NCI-H1105 treated with DMSO at 0.1 percent for 48 hours (cell line): ENCODE data around the gene KRTAP12-3.
"Not testable (repeated sequence)": the region's sequence is repeated elsewhere in the genome, so short reads cannot be mapped to it uniquely, and the experiment has no call there.

Experiments
- DNase-seq: peaks from one replicate; lab custom pipeline; 2025; lab: John Stamatoyannopoulos, UW

Gene KRTAP12-3

DNA sequence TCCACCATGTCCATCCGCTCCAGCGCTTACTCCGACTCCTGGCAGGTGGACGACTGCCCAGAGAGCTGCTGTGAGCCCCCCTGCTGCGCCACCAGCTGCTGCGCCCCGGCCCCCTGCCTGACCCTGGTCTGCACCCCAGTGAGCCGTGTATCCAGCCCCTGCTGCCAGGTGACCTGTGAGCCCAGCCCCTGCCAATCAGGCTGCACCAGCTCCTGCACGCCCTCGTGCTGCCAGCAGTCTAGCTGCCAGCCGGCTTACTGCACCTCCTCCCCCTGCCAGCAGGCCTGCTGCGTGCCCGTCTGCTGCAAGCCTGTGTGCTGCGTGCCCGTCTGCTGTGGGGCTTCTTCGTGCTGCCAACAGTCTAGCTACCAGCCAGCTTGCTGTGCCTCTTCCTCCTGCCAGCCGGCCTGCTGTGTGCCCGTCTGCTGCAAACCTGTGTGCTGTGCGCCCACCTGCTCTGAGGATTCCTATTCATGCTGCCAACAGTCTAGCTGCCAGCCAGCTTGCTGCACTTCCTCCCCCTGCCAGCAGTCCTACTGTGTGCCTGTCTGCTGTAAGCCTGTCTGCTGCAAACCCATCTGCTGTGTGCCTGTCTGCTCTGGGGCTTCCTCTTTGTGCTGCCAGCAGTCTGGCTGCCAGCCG is 30.4 kb upstream of the KRTAP12-3 start:
- DNase-seq, result not testable (repeated sequence)

DNA sequence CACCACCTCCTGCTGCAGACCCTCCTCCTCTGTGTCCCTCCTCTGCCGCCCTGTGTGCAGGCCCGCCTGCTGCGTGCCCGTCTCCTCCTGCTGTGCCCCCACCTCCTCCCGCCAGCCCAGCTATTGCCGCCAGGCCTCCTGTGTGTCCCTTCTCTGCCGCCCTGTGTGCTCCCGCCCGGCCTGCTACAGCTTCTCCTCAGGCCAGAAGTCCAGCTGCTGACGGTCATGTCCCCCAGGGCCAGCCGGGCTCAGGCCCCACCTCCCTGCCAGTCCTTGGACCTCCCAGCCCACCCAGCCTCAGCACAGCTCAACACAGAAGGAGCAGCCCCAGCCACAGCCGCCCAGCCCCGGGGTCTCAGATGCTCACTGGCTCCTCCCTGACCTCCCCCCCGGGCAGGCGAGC is 29.9 kb upstream of the KRTAP12-3 start:
- not testable (repeated sequence) for DNase-seq

DNA sequence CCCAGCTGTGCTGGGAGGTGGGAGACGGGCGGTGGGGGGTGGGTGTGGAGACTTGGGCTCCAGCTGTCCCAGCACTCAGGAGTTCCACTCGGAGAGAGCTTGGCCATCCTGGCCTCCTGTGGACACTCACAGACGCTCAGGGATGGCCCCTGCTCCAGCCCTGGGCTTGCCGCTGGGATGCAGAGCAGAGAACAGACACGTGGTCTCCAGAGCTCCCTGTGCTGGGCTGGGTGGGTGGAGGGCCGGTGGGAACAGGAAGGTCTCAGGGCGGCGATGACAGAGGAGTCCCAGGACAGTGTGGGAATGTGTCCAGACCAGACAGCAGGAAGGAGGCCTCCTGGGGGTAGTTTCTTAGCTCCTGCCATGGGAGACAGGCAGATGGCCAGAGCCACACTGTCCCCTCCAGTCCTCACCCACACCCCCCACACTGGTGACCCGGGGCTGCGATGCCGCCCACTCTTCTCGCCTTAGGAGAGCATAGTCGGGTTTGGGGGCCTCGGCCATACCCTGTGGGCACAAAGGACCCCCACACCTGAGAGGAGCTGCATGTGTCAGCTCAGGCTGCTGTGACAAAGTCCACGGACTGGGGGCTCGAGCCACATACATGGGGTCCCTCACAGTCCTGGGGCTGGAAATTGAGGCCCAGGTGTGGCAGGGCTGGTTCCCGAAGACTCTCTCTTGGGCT is 28.9 kb upstream of the KRTAP12-3 start:
- DNase-seq, result no peak

DNA sequence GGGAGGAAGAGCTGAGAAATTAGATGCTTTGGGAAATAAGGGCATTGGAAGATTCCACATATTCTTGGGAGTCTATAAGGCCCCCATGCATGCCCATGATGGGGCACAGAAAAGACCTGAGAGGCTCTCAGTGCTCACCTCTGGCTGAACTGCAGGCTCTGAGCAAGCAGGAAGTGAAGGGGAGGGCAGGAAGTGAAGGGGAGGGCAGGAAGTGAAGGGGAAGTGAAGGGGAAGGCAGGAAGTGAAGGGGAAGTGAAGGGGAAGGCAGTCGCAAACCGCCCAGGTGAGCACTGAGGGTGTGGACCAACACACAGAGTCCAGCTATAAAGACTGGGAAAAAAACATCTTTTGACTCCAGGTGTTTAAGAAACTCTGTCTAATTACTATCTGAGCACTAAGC is 27.3 kb upstream of the KRTAP12-3 start:
- no peak for DNase-seq

DNA sequence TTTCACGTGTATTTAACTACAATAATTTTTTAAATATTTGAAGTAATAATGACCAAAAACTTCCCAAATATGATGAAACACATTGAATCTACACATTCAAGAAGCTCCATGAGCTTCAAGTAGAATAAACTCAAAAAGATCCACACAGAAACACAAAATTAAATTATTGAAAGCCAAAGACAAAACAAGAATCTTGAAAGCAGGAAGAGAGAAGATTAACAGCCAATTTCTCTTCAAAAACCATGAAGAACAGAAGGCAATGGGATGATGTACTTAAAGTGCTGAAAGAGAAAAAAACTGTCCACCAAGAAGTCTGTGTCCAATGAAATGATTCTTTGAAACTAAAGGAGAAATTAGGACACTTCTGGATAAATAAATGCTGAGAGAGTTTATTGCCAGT is 25.7 kb upstream of the KRTAP12-3 start:
- DNase-seq, result no peak

DNA sequence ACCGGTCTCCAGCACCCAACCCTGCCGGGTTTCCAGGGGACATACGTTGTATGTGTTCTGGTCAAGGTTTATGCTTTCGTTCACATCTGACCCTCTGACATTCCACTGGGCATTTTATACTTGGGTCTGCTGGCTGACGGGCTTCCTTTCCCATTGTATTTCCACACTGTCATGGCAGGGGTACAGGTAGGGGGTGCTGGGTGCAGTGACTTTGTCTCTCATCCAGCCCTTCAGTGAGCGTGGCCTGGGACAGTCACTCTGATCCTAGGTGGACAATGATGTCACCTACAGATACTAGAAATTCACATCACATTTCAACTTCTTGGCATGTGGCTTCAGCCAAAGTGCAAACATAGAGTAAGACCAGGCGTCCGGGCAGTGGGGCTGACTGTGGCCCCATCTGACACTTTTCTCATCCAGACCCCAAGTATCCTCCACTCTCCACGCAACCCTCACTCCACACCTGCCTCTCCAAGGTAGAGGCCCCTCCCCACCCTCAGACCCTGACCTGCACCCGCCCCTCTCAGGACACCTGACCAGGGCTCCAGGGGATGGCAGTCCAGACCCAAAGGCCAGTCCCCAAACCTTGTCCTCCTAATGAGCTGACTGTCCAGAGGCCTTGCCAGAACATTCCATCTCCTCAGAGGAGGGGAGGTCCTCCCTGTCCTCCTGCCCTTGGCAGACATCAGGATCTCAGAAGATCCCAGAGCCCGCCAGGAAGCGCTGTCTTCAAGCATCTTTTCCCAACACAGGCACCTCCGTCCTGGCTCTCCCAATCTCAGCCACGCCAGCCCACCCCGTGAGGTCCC is 21.3 kb upstream of the KRTAP12-3 start:
- DNase-seq, result no peak

DNA sequence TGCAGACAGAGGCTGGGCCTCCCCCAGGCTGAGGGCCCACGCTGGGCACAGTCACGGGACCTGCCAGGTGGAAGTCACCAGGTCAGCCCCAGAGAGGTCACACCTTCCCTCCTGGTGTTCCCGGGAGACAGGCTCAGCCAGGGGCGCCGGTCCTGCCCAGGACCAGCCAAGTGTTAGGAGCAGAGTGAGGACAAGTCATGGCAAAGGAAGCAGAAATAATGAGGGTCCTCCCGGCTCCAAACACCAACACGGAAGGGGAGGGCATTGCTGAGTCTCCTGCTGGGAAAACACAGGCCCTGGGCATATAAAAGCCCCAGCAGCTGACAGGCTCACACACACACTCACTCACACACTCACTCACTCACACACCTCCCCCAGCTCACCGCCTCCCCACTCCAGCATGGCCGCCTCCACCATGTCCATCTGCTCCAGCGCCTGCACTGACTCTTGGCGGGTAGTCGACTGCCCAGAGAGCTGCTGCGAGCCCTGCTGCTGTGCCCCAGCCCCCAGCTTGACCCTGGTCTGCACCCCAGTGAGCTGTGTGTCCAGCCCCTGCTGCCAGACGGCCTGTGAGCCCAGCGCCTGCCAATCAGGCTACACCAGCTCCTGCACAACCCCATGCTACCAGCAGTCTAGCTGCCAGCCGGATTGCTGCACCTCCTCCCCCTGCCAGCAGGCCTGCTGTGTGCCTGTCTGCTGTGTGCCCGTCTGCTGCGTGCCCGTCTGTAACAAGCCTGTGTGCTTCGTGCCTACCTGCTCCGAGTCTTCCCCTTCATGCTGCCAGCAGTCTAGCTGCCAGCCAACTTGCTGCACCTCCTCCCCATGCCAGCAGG is 20.5 kb upstream of the KRTAP12-3 start, which contains the start of gene KRTAP10-10:
Gene KRTAP10-10 (plus strand): TSS at position 339 of the 833 bp plus-strand sequence. CDS start 62 bp downstream, at position 401.
- DNase-seq, result no peak

DNA sequence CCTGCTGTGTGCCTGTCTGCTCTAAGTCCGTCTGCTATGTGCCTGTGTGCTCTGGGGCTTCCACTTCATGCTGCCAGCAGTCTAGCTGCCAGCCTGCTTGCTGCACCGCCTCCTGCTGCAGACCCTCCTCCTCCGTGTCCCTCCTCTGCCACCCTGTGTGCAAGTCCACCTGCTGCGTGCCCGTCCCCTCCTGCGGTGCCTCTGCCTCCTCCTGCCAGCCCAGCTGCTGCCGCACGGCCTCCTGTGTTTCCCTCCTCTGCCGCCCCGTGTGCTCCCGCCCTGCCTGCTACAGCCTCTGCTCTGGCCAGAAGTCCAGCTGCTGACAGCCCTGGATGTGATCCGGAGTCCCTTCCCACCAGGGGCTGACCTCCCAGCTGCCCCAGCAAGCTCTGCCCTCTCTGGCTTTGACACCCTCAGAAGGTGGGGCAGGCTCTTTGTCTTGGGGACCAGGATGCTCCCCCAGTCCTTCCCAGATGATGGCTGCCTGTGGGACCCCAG is 19.8 kb upstream of the KRTAP12-3 start:
- not testable (repeated sequence) for DNase-seq

DNA sequence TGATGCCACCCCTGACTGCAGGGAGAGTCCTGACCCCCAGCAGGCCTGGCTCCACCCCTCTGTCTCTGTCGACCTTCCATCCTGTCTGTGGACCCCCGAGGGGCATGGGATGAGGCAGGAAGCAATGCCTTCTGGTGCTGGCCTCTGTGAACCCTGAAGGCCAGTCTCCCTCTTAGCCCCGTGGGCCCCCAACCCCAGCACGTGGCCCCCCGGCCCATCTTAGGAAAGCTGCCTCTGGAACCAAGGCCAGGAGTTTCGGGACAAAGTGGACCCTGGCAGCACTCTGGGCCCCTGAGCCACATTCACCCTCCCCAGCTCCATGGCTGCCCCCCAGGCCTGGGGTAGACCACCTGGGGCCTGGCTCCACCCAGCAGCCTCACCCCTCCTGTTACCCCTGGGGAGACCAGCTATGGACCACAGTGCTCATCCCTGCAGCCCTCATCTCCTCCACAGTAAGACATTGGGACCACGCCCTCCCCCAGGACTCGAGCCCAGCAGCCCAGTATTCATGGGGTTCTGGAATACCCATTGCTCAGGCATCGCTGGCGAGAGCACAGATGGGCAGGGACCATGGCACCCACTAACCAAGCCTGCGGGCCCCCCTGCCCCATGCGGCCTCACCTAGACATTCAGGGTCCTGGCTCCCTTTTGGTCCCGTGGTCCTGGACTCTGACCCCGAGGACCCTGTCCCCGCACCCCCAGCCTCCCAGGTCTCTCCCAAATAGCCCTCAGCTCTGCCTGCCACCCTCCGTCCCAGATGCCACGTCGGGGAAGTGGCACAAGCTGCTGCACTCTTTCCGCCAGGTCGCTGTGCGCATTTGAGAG is 19.0 kb upstream of the KRTAP12-3 start:
- DNase-seq, result not testable (repeated sequence)

DNA sequence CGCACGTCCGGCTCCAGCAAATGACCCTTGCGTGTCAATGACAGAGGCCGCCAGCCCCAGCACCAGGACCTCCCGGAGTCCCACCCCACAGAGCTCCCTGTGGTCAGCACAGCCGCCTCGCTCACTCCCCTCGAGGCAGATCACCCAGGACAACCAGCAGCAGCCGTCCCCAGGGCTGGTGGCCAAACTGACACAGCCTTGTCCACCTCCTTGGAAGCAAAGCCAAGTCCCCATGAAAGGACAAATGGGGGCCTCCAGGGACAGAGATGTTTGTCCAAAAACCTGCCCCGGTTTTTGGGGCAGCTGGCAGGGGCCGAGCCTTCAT is 18.4 kb upstream of the KRTAP12-3 start:
- DNase-seq, result no peak

DNA sequence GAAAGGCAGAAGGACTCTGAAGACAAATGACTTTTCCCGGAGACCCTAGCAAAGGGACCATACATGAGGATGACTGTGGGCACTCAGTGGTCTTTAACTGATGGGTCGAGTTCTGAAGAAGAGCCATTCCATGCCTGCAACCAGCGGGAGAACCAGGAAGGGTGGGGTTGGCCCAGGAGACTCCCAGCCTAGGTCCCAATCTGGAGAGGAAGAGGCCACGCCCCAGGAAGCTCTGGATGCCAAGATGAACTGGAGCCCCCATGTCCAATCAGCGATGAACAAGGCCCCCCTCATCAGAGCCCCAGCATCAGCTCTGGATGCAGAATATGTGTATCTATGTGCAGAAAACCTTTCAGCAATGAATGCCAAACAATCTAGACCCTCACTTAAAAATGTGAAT is 17.0 kb upstream of the KRTAP12-3 start:
- DNase-seq, result no peak

DNA sequence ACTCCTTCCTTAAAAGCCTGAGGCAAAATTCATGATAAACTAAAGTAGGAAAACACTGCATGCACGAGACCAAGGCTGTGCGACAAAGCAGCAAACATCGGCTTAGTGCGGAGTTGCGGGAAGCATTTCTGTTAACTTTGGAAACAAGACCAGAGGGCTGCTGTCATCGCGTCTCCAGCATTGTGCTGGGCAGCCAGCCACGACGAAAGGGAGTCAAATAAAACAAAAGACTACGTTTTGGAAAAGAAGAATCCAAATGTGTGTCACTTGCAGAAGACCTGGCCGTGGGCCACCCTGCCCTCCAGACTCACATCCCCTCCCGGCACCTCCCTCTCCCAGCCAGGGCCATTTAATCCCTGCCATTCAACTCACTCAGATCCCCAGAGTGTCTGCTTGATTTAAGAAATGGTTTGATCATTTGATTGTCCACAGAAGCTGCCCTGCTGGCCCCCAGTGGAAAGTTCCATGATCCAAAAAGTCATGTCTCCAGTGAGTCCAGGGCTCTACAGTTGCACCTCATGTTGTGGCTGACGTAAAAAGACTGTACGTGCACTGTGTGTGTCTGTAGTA is 13.9 kb upstream of the KRTAP12-3 start:
- no peak for DNase-seq

DNA sequence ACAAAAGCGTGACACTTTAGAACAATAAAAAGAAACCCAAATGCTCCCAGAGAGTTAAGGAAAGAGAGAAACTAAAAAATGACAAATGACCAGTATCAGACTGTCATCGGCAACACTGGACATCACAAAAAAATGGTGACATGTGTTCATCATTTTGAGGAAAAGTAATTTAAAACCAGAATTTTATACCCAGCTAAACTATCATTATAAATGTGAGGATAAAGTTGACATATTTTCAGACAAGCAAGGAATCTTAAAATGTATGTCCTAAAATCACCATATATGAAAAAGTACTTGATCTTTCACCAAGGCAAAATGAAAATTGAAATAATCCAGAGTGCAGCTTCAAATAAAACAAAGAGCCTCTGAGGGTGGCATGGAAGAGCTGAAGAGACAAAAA is 12.9 kb upstream of the KRTAP12-3 start:
- no peak for DNase-seq

DNA sequence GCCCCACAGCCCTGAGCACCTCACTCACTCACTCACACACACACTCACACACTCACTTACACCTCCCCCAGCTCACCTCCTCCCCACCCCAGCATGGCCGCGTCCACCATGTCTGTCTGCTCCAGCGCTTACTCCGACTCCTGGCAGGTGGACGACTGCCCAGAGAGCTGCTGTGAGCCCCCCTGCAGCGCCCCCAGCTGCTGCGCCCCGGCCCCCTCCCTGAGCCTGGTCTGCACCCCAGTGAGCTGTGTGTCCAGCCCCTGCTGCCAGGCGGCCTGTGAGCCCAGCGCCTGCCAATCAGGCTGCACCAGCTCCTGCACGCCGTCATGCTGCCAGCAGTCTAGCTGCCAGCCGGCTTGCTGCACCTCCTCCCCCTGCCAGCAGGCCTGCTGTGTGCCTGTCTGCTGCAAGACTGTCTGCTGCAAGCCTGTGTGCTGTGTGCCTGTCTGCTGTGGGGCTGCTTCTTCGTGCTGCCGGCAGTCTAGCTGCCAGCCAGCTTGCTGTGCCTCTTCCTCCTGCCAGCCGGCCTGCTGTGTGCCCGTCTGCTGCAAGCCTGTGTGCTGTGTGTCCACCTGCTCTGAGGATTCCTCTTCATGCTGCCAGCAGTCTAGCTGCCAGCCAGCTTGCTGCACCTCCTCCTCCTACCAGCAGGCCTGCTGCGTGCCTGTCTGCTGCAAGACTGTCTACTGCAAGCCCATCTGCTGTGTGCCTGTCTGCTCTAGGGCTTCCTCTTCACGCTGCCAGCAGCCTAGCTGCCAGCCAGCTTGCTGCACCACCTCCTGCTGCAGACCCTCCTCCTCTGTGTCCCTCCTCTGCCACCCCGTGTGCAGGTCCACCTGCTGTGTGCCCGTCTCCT is 11.1 kb upstream of the KRTAP12-3 start, which contains the start of gene KRTAP10-11:
Gene KRTAP10-11 (plus strand): TSS at position 49 of the 856 bp plus-strand sequence. CDS start 45 bp downstream, at position 94.
- DNase-seq, result not testable (repeated sequence)

DNA sequence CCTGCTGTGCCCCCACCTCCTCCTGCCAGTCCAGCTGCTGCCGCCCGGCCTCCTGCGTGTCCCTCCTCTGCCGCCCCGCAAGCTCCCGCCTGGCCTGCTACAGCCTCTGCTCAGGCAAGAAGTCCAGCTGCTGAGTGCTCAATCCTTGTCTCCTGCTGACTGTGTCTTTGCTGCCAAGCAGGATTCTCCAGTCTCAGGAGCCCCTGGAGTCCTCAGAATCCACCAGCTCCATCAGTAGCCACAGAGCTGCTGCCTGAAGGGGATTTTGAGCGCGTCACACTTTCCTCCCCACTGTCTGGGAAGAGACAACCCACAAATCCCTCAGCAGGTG is 10.5 kb upstream of the KRTAP12-3 start:
- no peak for DNase-seq

DNA sequence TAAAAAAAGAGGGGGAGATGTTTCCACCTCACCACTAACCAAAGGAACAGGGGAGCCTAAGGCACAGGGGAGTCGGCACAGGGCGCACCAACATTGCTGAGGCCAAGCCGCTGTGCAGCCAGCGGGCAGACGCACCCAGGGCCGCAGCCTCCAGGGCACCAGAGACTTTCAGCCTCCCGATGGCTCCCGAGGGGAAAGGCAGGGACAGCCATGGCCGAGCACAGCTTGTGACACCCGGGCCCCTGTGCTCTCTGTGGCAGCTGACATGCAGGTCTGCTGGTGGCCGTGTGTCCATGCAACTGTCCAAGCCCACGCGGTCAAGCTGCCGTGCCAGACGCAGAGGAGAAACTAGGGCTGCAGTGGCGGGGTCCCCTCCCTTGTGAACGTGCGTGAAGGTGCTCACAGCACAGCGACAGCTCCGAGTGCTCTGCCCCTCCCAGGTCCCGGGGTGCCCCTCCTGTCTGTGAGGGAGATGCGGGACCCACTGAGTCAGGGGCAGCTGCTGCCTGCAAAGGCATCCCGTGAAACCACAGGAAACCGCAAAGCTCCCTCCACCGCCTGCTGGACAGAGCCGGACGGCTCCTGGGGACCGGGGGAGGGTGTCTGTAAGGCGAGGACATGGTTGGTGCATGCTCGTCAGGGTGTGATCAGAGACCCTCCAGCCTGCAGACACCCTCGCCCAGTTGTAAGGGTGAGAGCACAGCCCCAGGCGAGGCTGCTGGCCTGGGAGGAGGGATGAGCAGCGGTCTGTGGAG is 9.0 kb upstream of the KRTAP12-3 start:
- no peak for DNase-seq

DNA sequence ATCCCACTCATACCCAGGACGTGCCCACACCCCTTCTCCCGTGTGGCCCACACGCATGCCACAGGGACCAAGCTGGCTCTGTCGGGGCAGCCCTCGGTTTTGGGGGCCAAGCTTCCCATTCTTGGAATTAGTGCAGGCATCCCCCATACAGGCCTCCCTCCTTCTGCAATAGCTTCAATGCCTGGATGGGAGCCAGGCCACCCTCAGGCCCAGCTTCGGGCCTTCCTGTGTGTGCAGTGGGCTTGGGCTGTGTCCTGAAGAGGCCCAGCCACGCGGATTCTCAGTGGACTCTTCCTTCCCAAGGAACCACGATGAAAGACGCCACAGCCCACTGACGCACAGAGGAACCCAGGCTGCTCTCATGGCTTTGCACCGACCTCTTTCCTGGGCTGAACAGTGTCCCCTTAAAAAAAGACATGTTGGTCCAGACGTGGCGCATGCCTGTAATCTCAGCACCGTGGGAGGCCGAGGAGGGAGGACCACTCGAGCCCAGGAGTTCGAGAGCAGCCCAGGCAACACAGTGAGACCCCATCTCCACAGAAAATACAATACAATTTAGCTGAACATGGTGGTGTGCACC is 8.1 kb upstream of the KRTAP12-3 start:
- DNase-seq, result no peak

DNA sequence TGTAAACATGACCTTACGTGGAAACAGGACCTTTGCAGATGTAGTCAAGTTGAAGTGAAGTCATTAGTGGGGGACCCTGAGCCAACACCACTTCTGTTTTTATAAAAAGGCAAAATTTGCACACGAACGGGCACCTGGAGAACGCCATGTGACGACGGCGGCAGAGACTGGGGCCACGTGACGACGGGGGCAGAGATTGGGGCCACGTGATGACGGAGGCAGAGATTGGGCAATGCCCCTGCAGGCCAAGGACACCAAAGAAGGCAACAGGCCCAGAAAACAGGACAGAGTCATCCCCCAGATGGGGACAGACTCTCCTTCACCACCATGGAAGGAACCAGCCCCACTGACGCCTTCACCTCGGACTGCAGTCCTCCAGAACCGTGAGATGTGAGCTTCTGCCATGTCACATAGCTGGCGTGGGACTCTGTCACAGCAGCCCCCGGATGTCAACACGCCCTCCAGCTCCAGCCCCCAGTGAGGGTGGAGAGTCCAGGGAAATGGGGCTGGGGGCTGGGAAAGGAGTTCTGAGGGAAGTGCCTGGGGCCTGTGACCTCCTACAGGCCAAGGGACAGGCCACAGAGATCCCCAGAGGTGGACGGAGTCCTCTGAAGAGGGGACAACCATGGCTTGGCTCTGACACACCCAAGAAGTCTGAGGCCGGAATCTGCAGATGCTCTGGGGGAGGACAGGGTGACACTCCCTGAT is 7.3 kb upstream of the KRTAP12-3 start:
- no peak for DNase-seq
